Effector CD4-positive, alpha-beta T cell (primary cell): ENCODE results near the gene SPEF1.

Experiments used
- DNase-seq: peaks from one replicate; pipeline ENCODE4 v3.0.0-alpha.2; 2020

SPEF1 gene

DNA sequence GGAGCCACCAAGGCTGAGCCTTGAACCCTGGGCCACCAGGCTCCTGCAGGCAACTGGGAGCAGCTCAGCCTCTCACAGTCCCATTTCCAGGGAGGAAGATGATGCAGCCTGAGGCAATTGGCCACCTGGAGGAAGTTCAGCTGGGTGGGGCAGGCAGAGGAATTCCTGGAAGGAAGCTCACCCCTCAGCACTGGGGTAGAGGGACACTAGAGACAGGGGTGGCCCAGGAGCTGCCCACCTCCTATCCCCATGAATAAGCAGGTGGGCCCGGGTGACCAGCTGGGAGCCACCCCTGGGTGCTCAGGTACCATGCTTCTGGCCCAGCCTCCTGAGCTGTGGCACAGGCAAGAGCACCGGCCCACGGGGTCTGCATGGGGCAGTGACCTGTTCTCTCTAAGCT is 52.4 kb downstream of the SPEF1 start:
- no peak for DNase-seq

DNA sequence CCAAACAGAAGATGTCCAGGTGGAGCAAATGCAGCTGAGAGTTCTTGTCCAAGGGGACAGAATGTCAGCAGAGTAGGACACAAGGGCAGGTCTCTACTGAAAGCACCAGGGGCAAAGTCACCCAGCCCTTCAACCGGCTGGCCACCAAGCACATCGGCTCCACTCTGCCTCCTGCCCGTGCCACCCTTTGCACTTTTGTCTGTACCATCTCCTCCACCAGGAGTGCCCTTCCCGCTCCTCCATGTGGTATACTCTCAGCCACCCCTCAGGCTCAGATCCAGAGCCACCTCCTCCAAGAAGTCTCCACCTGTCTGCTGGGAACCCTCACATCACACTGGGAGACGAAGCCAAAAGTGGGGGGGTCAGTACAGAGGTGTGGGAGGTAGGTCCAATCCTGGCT is 52.9 kb downstream of the SPEF1 start:
- DNase-seq: no peak
